AG09319 (cell line): ENCODE results near the gene SCLT1.
"Not testable (repeated sequence)": the region's sequence is repeated elsewhere in the genome, so short reads cannot be mapped to it uniquely, and the experiment has no call there.

Experiments
- DNase-seq: peaks from one replicate; pipeline ENCODE4 v3.0.0-alpha.2; 2010; ENCODE audit warnings: low read depth; ENCODE audit errors: extremely low read depth
- CTCF ChIP-seq: IDR thresholded peaks from 2 replicates; pipeline ENCODE4 v1.5.1; 2011; ENCODE audit warnings: low read depth, mild to moderate bottlenecking, inconsistent platforms, low read length, moderate library complexity

SCLT1 gene

GRCh38 chr4:129077326-129077725, 16.0 kb downstream of the SCLT1 start:
- TF ChIP-seq CTCF: no peak
- no peak for DNase-seq

- DNase-seq: not testable (repeated sequence)
These were observed 23.8 kb downstream of the SCLT1 start for GRCh38 chr4:129069537-129069936.

GRCh38 chr4:129064717-129065116, 28.6 kb downstream of the SCLT1 start:
- DNase-seq: peak; percentile 32
- no peak for TF ChIP-seq CTCF

- TF ChIP-seq CTCF: no peak
- DNase-seq: no peak
These were observed 29.7 kb downstream of the SCLT1 start for GRCh38 chr4:129063640-129064039.

GRCh38 chr4:129062580-129062979, 30.8 kb downstream of the SCLT1 start:
- TF ChIP-seq CTCF: no peak
- no peak for DNase-seq

GRCh38 chr4:129059028-129059427, 34.3 kb downstream of the SCLT1 start:
- no peak for DNase-seq
- no peak for TF ChIP-seq CTCF

GRCh38 chr4:129046055-129046959, 47.0 kb downstream of the SCLT1 start:
- no peak for TF ChIP-seq CTCF
- DNase-seq: no peak

GRCh38 chr4:129043523-129043922, 49.8 kb downstream of the SCLT1 start:
- peak; percentile 51 for TF ChIP-seq CTCF
- peak; percentile 19 for DNase-seq
